Effector memory CD8-positive, alpha-beta T cell (primary cell): ENCODE data around the gene GPC6.

Experiments used
- ATAC-seq: fragments of 150-1000 bp; cut with Tn5 transposase; replicated peaks from 2 replicates; pipeline ENCODE4 v1.10.0; 2021; ENCODE audit warnings: mild to moderate bottlenecking, moderate library complexity
- DNase-seq, 3 experiments: peaks; one replicate each; pipeline ENCODE4 v3.0.0; 2021
- H3K27ac Mint-ChIP-seq, 2 donors: one replicate each; pipeline ENCODE4 v1.8.0; 2022; ENCODE audit warnings: mild to moderate bottlenecking in 2 of 2, mixed read lengths in 2 of 2, moderate library complexity in 2 of 2
- H3K27me3 Mint-ChIP-seq, 2 donors: one replicate each; pipeline ENCODE4 v1.8.0; 2022; ENCODE audit warnings: mixed read lengths in 2 of 2
- H3K36me3 Mint-ChIP-seq: one replicate; pipeline ENCODE4 v1.8.0; 2022; ENCODE audit warnings: mild to moderate bottlenecking, moderate library complexity, mixed read lengths; ENCODE audit not compliant: insufficient read depth
- H3K4me1 Mint-ChIP-seq, 2 donors: one replicate each; pipeline ENCODE4 v1.8.0; 2022; ENCODE audit warnings: low read depth in 2 of 2, mixed read lengths in 2 of 2
- H3K4me3 Mint-ChIP-seq, 2 donors: one replicate each; pipeline ENCODE4 v1.8.0; 2022; ENCODE audit warnings: mild to moderate bottlenecking in 2 of 2, mixed read lengths in 2 of 2, moderate library complexity in 2 of 2
- H3K9me3 Mint-ChIP-seq, 2 donors: one replicate each; pipeline ENCODE4 v1.8.0; 2022; ENCODE audit warnings: mixed read lengths in 2 of 2

The GPC6 gene

GRCh38 chr13:93687261-93687660, 460.7 kb downstream of the GPC6 start:
- Mint-ChIP-seq H3K4me3 (no peak overlapping the region), H3K9me3 (peaks cover 0 to 3% of the 10 kb centered on the region in 2 donors), H3K4me1 (no peaks in the 10 kb centered on the region), H3K36me3 (peaks cover 5% of the 10 kb centered on the region), H3K27me3 (no peaks in the 10 kb centered on the region), H3K27ac (no peak overlapping the region)
- no peak for DNase-seq
- ATAC-seq = no peak

GRCh38 chr13:93689333-93689732, 462.7 kb downstream of the GPC6 start:
- Mint-ChIP-seq H3K9me3 (peaks cover 0 to 3% of the 10 kb centered on the region in 2 donors), H3K27ac (no peak overlapping the region), H3K27me3 (no peaks in the 10 kb centered on the region), H3K4me1 (no peaks in the 10 kb centered on the region), H3K4me3 (no peak overlapping the region), H3K36me3 (peaks cover 5% of the 10 kb centered on the region)
- ATAC-seq (no peak), DNase-seq (no peak)

- ATAC-seq (no peak), DNase-seq (no peak)
- Mint-ChIP-seq H3K27me3 (no peaks in the 10 kb centered on the region), H3K4me1 (no peaks in the 10 kb centered on the region), H3K9me3 (peaks cover 0 to 3% of the 10 kb centered on the region in 2 donors), H3K27ac (no peak overlapping the region), H3K4me3 (no peak overlapping the region), H3K36me3 (peaks cover 5% of the 10 kb centered on the region)
Observed at GRCh38 chr13:93690139-93690538, 463.5 kb downstream of the GPC6 start.

GRCh38 chr13:93698016-93698613, 471.5 kb downstream of the GPC6 start:
- Mint-ChIP-seq H3K4me1 (no peaks in the 10 kb centered on the region), H3K4me3 (no peak overlapping the region), H3K9me3 (peaks cover 0 to 6% of the 10 kb centered on the region in 2 donors), H3K27me3 (no peaks in the 10 kb centered on the region), H3K27ac (no peak overlapping the region), H3K36me3 (no peaks in the 10 kb centered on the region)
- ATAC-seq (no peak), DNase-seq (no peak)

- Mint-ChIP-seq H3K4me1 (no peaks in the 10 kb centered on the region), H3K9me3 (peaks cover 0 to 6% of the 10 kb centered on the region in 2 donors), H3K27ac (no peak overlapping the region), H3K36me3 (no peaks in the 10 kb centered on the region), H3K27me3 (no peaks in the 10 kb centered on the region), H3K4me3 (no peak overlapping the region)
- DNase-seq (no peak), ATAC-seq (no peak)
Observed at GRCh38 chr13:93700115-93700514, 473.5 kb downstream of the GPC6 start.

- Mint-ChIP-seq H3K27ac (no peak overlapping the region), H3K36me3 (no peaks in the 10 kb centered on the region), H3K9me3 (peaks cover 2 to 7% of the 10 kb centered on the region in 2 donors), H3K27me3 (peaks cover 0 to 9% of the 10 kb centered on the region in 2 donors), H3K4me1 (no peaks in the 10 kb centered on the region), H3K4me3 (no peak overlapping the region)
- ATAC-seq = no peak
- DNase-seq = no peak
Observed at GRCh38 chr13:93708308-93709075, 481.9 kb downstream of the GPC6 start.

GRCh38 chr13:93709506-93710244, 483.1 kb downstream of the GPC6 start:
- Mint-ChIP-seq H3K36me3 (no peaks in the 10 kb centered on the region), H3K9me3 (peaks cover 2 to 18% of the 10 kb centered on the region in 2 donors), H3K4me1 (no peaks in the 10 kb centered on the region), H3K27me3 (peaks cover 0 to 9% of the 10 kb centered on the region in 2 donors), H3K27ac (no peak overlapping the region), H3K4me3 (no peak overlapping the region)
- DNase-seq (no peak), ATAC-seq (no peak)

GRCh38 chr13:93714171-93714570, 487.6 kb downstream of the GPC6 start:
- ATAC-seq (no peak), DNase-seq (no peak)
- Mint-ChIP-seq H3K36me3 (no peaks in the 10 kb centered on the region), H3K9me3 (peaks cover 4 to 18% of the 10 kb centered on the region in 2 donors), H3K27ac (peak overlapping the region in 1 of 2 donors; percentile 71), H3K27me3 (peaks cover 0 to 9% of the 10 kb centered on the region in 2 donors), H3K4me3 (no peak overlapping the region), H3K4me1 (no peaks in the 10 kb centered on the region)

GRCh38 chr13:93715866-93716265, 489.3 kb downstream of the GPC6 start:
- H3K27ac Mint-ChIP-seq = no peak overlapping the region

GRCh38 chr13:93716623-93717022, 490.0 kb downstream of the GPC6 start:
- Mint-ChIP-seq H3K36me3 (no peaks in the 10 kb centered on the region), H3K9me3 (peaks cover 8 to 23% of the 10 kb centered on the region in 2 donors), H3K27me3 (peaks cover 0 to under 1% of the 10 kb centered on the region in 2 donors), H3K4me1 (no peaks in the 10 kb centered on the region), H3K27ac (no peak overlapping the region), H3K4me3 (no peak overlapping the region)
- DNase-seq (no peak), ATAC-seq (no peak)

More at GRCh38 chr13:93715866-93716265, 489.3 kb downstream of the GPC6 start:
- no peak for DNase-seq
- H3K36me3 Mint-ChIP-seq = no peaks in the 10 kb centered on the region
- H3K9me3 Mint-ChIP-seq = peaks cover 8 to 23% of the 10 kb centered on the region in 2 donors
- no peak overlapping the region for H3K4me3 Mint-ChIP-seq
- no peaks in the 10 kb centered on the region for H3K4me1 Mint-ChIP-seq
- H3K27me3 Mint-ChIP-seq = peaks cover 0 to 8% of the 10 kb centered on the region in 2 donors
- ATAC-seq = no peak

GRCh38 chr13:93721483-93721882, 494.9 kb downstream of the GPC6 start:
- ATAC-seq = no peak
- H3K4me1 Mint-ChIP-seq = no peaks in the 10 kb centered on the region

GRCh38 chr13:93723316-93723715, 496.7 kb downstream of the GPC6 start:
- Mint-ChIP-seq H3K27me3 (peaks cover 0 to 13% of the 10 kb centered on the region in 2 donors), H3K27ac (no peak overlapping the region), H3K4me1 (peaks cover 0 to 9% of the 10 kb centered on the region in 2 donors), H3K9me3 (peaks cover 6 to 8% of the 10 kb centered on the region in 2 donors), H3K36me3 (no peaks in the 10 kb centered on the region), H3K4me3 (no peak overlapping the region)
- ATAC-seq = no peak
- DNase-seq = no peak

More at GRCh38 chr13:93721483-93721882, 494.9 kb downstream of the GPC6 start:
- no peak for DNase-seq
- H3K27me3 Mint-ChIP-seq = peaks cover 0 to 13% of the 10 kb centered on the region in 2 donors
- no peak overlapping the region for H3K4me3 Mint-ChIP-seq
- no peaks in the 10 kb centered on the region for H3K36me3 Mint-ChIP-seq
- H3K27ac Mint-ChIP-seq = no peak overlapping the region
- H3K9me3 Mint-ChIP-seq = peaks cover 6 to 7% of the 10 kb centered on the region in 2 donors

GRCh38 chr13:93724187-93724586, 497.6 kb downstream of the GPC6 start:
- H3K27ac Mint-ChIP-seq = no peak overlapping the region
- H3K27me3 Mint-ChIP-seq = peaks cover 0 to 13% of the 10 kb centered on the region in 2 donors
- H3K9me3 Mint-ChIP-seq = peaks cover 6 to 8% of the 10 kb centered on the region in 2 donors
- DNase-seq (no peak), ATAC-seq (no peak)
- peaks cover 0 to 9% of the 10 kb centered on the region in 2 donors for H3K4me1 Mint-ChIP-seq
- no peaks in the 10 kb centered on the region for H3K36me3 Mint-ChIP-seq
- H3K4me3 Mint-ChIP-seq = no peak overlapping the region
